KMS-11 (cell line): ENCODE data around the gene SEC24C.
"Not testable (repeated sequence)": the region's sequence is repeated elsewhere in the genome, so short reads cannot be mapped to it uniquely, and the experiment has no call there.

Experiments used
- H2AFZ ChIP-seq: fragments of 200-600 bp; sonication (generic); 2 replicates; pipeline ENCODE4 v1.6.1; 2016; ENCODE audit warnings: antibody characterized with exemption, mixed run types, low read depth
- H3K27ac ChIP-seq: fragments of 200-600 bp; sonication (generic); 2 replicates; pipeline ENCODE4 v1.6.1; 2016; ENCODE audit warnings: mild to moderate bottlenecking, mixed run types
- H3K27me3 ChIP-seq: fragments of 200-600 bp; sonication (generic); 2 replicates; pipeline ENCODE4 v1.6.1; 2017; ENCODE audit warnings: mild to moderate bottlenecking, low read depth, mixed run types, moderate library complexity; ENCODE audit not compliant: insufficient read depth
- H3K36me3 ChIP-seq: fragments of 200-600 bp; sonication (generic); 2 replicates; pipeline ENCODE4 v1.6.1; 2017; ENCODE audit warnings: mild to moderate bottlenecking, mixed run types; ENCODE audit not compliant: insufficient read depth
- H3K4me1 ChIP-seq: fragments of 200-600 bp; sonication (generic); 2 replicates; pipeline ENCODE4 v1.6.1; 2016; ENCODE audit warnings: mild to moderate bottlenecking, low read depth, mixed run types; ENCODE audit not compliant: poor library complexity, severe bottlenecking
- H3K4me2 ChIP-seq: fragments of 200-600 bp; sonication (generic); 2 replicates; pipeline ENCODE4 v1.7.0; 2016; ENCODE audit warnings: mild to moderate bottlenecking, mixed run types
- H3K4me3 ChIP-seq: fragments of 200-600 bp; sonication (generic); IDR thresholded peaks from 2 replicates; pipeline ENCODE4 v1.6.1; 2017; ENCODE audit warnings: low read depth, low read length, mixed read lengths; ENCODE audit not compliant: insufficient read depth
- H3K79me2 ChIP-seq: fragments of 200-600 bp; sonication (generic); 2 replicates; pipeline ENCODE4 v1.6.1; 2016; ENCODE audit warnings: low read depth, mixed run types; ENCODE audit not compliant: insufficient read depth
- H3K9ac ChIP-seq: fragments of 200-600 bp; sonication (generic); 2 replicates; pipeline ENCODE4 v1.6.1; 2016; ENCODE audit warnings: mild to moderate bottlenecking, mixed run types
- H4K20me1 ChIP-seq: fragments of 200-600 bp; sonication (generic); 2 replicates; pipeline ENCODE4 v1.6.1; 2016; ENCODE audit warnings: mild to moderate bottlenecking, mixed run types; ENCODE audit not compliant: insufficient read depth
- CTCF ChIP-seq: fragments of 200-600 bp; sonication (generic); conservative IDR thresholded peaks from 2 replicates; pipeline ENCODE4 v1.6.1; 2017; ENCODE audit warnings: low read depth, mild to moderate bottlenecking, antibody characterized with exemption, low read length, moderate library complexity, mixed read lengths

SEC24C gene

GRCh38 chr10:73708122-73708521, 36.0 kb upstream of the SEC24C start:
- not testable (repeated sequence) for H3K4me2 ChIP-seq, H3K27ac ChIP-seq, H3K4me3 ChIP-seq, H3K36me3 ChIP-seq, H2AFZ ChIP-seq, H3K79me2 ChIP-seq, H3K27me3 ChIP-seq, H3K4me1 ChIP-seq, H3K9ac ChIP-seq, H4K20me1 ChIP-seq

GRCh38 chr10:73711683-73712082, 32.5 kb upstream of the SEC24C start:
- H2AFZ ChIP-seq, H3K27ac ChIP-seq, H3K4me3 ChIP-seq, H3K4me2 ChIP-seq, H4K20me1 ChIP-seq, H3K9ac ChIP-seq, H3K79me2 ChIP-seq, H3K27me3 ChIP-seq, H3K4me1 ChIP-seq, H3K36me3 ChIP-seq: not testable (repeated sequence)

GRCh38 chr10:73713912-73714311, 30.3 kb upstream of the SEC24C start:
- not testable (repeated sequence) for H3K27ac ChIP-seq, H3K4me2 ChIP-seq, H3K36me3 ChIP-seq

GRCh38 chr10:73714483-73714882, 29.7 kb upstream of the SEC24C start:
- H3K9ac ChIP-seq, H3K27ac ChIP-seq, H3K36me3 ChIP-seq, H2AFZ ChIP-seq, H3K4me2 ChIP-seq, H3K79me2 ChIP-seq, H3K4me1 ChIP-seq, H4K20me1 ChIP-seq, H3K4me3 ChIP-seq, H3K27me3 ChIP-seq: not testable (repeated sequence)

More at GRCh38 chr10:73713912-73714311, 30.3 kb upstream of the SEC24C start:
- not testable (repeated sequence) for H3K4me1 ChIP-seq, H3K4me3 ChIP-seq, H2AFZ ChIP-seq, H3K27me3 ChIP-seq, H3K9ac ChIP-seq, H4K20me1 ChIP-seq, H3K79me2 ChIP-seq

- not testable (repeated sequence) for H3K27me3 ChIP-seq, H3K9ac ChIP-seq, H3K4me2 ChIP-seq, H3K4me3 ChIP-seq, H3K36me3 ChIP-seq, H3K27ac ChIP-seq, H2AFZ ChIP-seq, H3K4me1 ChIP-seq, H4K20me1 ChIP-seq, H3K79me2 ChIP-seq
Measured at GRCh38 chr10:73715179-73716156, 28.7 kb upstream of the SEC24C start.

GRCh38 chr10:73716251-73716650, 27.9 kb upstream of the SEC24C start:
- no peak overlapping the region for H3K4me2 ChIP-seq
- no peaks in the 10 kb centered on the region for H3K27me3 ChIP-seq
- H3K36me3 ChIP-seq: no peaks in the 10 kb centered on the region; the same call in 1 of the 2 replicates
- no peaks in the 10 kb centered on the region for H4K20me1 ChIP-seq
- TF ChIP-seq CTCF: no peak
- no peak overlapping the region for H3K4me3 ChIP-seq
- no peak overlapping the region for H3K9ac ChIP-seq
- no peak overlapping the region for H2AFZ ChIP-seq
- peaks cover 4% of the 10 kb centered on the region for H3K4me1 ChIP-seq
- H3K27ac ChIP-seq: no peak overlapping the region
- H3K79me2 ChIP-seq: no peaks in the 10 kb centered on the region
